ENCODE results near the gene TJP2.

TJP2 gene

DNA sequence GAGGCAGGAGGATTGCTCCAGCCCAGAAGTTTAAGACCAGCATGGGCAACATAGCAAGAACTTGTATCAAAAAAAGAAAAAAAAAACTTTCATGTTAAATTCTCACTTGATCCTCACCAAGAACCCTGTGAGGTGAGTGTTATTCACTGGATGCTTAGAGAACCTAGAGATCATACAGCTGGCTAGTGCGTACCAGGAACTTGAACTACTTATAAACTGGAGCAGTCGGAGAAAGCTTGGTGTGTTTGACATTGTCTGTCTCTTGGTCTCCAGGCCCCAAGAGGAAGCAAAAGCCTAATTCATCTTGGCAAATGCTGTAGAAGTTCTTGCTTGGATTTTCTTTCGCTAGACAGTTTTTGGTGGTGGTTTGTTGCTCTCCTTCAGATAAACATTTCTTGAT lies 18.1 kb downstream of the TJP2 start:
- H3K4me3 ChIP-seq (ENCODE audit: low read depth, low read length) = no peak overlapping the region
- no peak overlapping the region for H3K9ac ChIP-seq (ENCODE audit: low read depth, low read length)
- no peaks in the 10 kb centered on the region for H3K27me3 ChIP-seq (ENCODE audit: control insufficient read depth, insufficient read depth, low read length)
- H3K9me3 ChIP-seq (ENCODE audit: control insufficient read depth, insufficient read depth, low read length) = no peaks in the 10 kb centered on the region
- H3K4me1 ChIP-seq (ENCODE audit: control insufficient read depth, insufficient read depth, low read length) = peaks cover 19% of the 10 kb centered on the region
- no peaks in the 10 kb centered on the region for H3K36me3 ChIP-seq (ENCODE audit: control insufficient read depth, insufficient read depth, low read length)
- peak overlapping the region; percentile 23 for H3K27ac ChIP-seq (ENCODE audit: low read depth, low read length)

DNA sequence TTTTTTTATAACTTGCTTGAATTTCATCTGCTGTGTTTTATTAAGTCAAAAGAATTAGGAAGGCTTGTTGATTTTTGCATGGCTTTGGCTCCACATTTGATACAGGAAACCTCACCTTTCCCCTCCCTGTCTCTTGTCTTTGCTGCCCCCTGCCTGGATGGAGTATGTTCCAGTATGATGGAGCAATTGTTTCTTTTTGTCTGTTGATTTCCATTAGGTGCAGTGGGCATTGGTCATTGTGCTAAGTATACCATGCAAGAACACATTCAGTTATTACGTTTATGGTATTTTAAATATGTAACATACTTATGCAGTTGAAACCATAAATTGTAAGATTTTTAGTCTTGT lies 19.6 kb downstream of the TJP2 start:
- Histone ChIP-seq H3K27me3 (ENCODE audit: control insufficient read depth, insufficient read depth, low read length) (no peaks in the 10 kb centered on the region), H3K36me3 (ENCODE audit: control insufficient read depth, insufficient read depth, low read length) (no peaks in the 10 kb centered on the region), H3K9me3 (ENCODE audit: control insufficient read depth, insufficient read depth, low read length) (no peaks in the 10 kb centered on the region), H3K4me3 (ENCODE audit: low read depth, low read length) (no peak overlapping the region), H3K9ac (ENCODE audit: low read depth, low read length) (no peak overlapping the region), H3K4me1 (ENCODE audit: control insufficient read depth, insufficient read depth, low read length) (peaks cover 20% of the 10 kb centered on the region), H3K27ac (ENCODE audit: low read depth, low read length) (no peak overlapping the region)

DNA sequence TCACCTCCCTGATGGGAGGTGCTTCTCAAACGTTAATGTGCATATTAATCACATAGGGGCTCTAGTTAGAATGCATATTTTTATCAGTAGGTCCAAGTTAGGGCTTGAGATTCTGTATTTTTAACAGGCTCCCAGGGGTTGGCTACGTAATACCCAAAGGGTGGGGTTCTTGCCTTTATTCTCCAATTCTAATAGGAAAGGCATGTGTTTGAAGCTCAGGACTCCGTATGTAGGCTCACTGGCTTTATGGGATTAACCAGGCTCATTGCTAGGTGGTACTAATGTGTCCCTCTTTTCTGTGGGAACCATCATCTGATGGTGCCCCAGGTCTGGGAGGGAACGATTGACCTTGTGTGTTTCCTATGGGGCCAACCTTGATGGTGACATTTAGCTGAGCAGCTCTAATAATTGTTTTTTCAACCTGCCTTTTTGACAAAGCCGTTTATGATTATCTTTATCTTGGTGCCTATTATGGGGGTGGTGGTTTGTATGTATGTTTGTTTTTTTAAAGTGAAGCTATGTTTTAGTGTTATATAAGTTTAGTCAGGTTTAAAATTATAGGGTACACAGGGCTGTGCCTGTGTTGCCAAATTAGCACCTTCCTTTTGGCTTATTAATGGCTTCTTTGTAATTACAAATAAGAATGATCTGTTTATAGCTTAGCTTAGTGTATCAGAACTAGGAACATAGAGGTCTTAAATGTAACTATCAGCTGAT lies 20.8 kb downstream of the TJP2 start:
- Histone ChIP-seq H3K4me3 (ENCODE audit: low read depth, low read length) (no peak overlapping the region), H3K36me3 (ENCODE audit: control insufficient read depth, insufficient read depth, low read length) (no peaks in the 10 kb centered on the region), H3K27ac (ENCODE audit: low read depth, low read length) (no peak overlapping the region), H3K4me1 (ENCODE audit: control insufficient read depth, insufficient read depth, low read length) (peaks cover 25% of the 10 kb centered on the region), H3K9ac (ENCODE audit: low read depth, low read length) (no peak overlapping the region), H3K27me3 (ENCODE audit: control insufficient read depth, insufficient read depth, low read length) (no peaks in the 10 kb centered on the region), H3K9me3 (ENCODE audit: control insufficient read depth, insufficient read depth, low read length) (no peaks in the 10 kb centered on the region)

DNA sequence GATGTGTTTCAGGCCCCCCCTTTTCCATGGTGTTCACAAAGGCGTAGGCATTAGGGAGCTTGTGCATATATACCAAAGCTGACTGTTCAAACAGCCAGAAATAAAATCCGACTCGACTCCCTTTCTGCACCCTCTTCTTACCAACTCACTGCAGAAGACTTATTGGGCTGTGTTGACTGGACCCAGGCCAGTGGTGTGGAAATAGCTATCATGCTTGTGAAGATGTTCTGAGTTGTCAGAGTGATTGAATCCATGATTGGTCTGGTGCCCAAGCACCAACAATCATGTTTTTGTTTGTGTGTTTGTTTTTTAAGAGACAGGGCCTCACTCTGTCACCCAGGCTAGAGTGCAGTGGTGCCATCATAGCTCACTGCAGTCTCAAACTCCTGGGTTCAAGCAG lies 21.6 kb downstream of the TJP2 start:
- no peaks in the 10 kb centered on the region for H3K9me3 ChIP-seq (ENCODE audit: control insufficient read depth, insufficient read depth, low read length)
- no peak overlapping the region for H3K4me3 ChIP-seq (ENCODE audit: low read depth, low read length)
- no peak overlapping the region for H3K9ac ChIP-seq (ENCODE audit: low read depth, low read length)
- H3K36me3 ChIP-seq (ENCODE audit: control insufficient read depth, insufficient read depth, low read length) = no peaks in the 10 kb centered on the region
- no peak overlapping the region for H3K27ac ChIP-seq (ENCODE audit: low read depth, low read length)
- H3K4me1 ChIP-seq (ENCODE audit: control insufficient read depth, insufficient read depth, low read length) = peaks cover 29% of the 10 kb centered on the region
- H3K27me3 ChIP-seq (ENCODE audit: control insufficient read depth, insufficient read depth, low read length) = no peaks in the 10 kb centered on the region

DNA sequence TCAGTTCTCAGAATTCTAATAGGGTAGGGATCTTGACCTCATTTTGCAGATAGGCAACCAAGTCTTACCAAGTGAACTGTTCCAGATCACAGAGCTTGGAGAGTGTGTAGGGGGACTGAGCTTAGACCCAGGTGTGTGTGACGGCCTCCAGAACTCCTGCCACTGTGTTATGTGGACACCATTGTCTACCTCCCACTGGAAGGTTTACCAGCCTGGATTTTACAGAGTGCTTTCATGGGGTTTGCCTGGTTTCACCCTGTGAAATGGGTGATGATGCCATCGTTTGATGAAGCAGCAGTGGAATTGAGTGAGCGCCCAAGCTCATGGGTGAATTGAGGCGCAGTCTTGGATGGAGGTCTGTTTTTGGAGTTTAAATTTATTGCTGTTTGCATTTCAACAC lies 23.6 kb downstream of the TJP2 start:
- Histone ChIP-seq H3K4me3 (ENCODE audit: low read depth, low read length) (no peak overlapping the region), H3K4me1 (ENCODE audit: control insufficient read depth, insufficient read depth, low read length) (peaks cover 43% of the 10 kb centered on the region), H3K27me3 (ENCODE audit: control insufficient read depth, insufficient read depth, low read length) (no peaks in the 10 kb centered on the region), H3K27ac (ENCODE audit: low read depth, low read length) (no peak overlapping the region), H3K9me3 (ENCODE audit: control insufficient read depth, insufficient read depth, low read length) (no peaks in the 10 kb centered on the region), H3K9ac (ENCODE audit: low read depth, low read length) (no peak overlapping the region), H3K36me3 (ENCODE audit: control insufficient read depth, insufficient read depth, low read length) (no peaks in the 10 kb centered on the region)

DNA sequence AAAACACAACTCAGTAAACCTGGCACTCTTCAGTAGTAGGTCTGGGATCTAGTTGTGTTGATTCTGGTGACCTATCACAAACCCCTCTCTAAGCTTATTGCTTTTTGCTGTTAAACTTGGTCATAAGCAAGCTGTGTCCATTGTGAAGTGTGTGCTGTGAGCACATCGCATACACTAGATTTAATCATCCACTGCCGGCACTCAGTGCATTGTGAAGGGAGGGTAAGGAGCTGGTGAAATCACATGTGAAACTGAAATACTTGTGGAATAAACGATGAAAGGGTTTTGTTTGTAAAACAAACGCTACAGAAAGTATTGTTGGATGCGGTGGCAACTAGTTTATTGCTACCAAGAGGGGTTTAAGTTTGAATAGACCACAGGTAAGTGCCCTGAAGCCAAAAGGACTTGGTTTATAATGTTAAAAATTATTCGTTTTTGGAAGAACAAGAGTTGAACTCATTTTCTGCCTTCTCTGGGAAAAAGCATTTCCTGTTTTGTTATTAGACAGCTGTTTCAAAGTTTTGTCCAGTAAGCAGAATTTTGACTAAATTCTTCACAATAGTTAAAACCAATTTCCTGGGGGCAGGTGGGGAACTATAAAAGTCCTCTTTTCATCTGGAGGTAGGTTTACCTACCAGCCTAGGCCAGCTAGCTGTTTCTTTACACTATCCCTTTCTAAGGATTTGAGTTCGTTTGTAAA lies 24.6 kb downstream of the TJP2 start:
- Histone ChIP-seq H3K27me3 (ENCODE audit: control insufficient read depth, insufficient read depth, low read length) (no peaks in the 10 kb centered on the region), H3K36me3 (ENCODE audit: control insufficient read depth, insufficient read depth, low read length) (no peaks in the 10 kb centered on the region), H3K27ac (ENCODE audit: low read depth, low read length) (no peak overlapping the region), H3K9me3 (ENCODE audit: control insufficient read depth, insufficient read depth, low read length) (no peaks in the 10 kb centered on the region), H3K4me3 (ENCODE audit: low read depth, low read length) (no peak overlapping the region), H3K9ac (ENCODE audit: low read depth, low read length) (no peak overlapping the region), H3K4me1 (ENCODE audit: control insufficient read depth, insufficient read depth, low read length) (peaks cover 38% of the 10 kb centered on the region)

DNA sequence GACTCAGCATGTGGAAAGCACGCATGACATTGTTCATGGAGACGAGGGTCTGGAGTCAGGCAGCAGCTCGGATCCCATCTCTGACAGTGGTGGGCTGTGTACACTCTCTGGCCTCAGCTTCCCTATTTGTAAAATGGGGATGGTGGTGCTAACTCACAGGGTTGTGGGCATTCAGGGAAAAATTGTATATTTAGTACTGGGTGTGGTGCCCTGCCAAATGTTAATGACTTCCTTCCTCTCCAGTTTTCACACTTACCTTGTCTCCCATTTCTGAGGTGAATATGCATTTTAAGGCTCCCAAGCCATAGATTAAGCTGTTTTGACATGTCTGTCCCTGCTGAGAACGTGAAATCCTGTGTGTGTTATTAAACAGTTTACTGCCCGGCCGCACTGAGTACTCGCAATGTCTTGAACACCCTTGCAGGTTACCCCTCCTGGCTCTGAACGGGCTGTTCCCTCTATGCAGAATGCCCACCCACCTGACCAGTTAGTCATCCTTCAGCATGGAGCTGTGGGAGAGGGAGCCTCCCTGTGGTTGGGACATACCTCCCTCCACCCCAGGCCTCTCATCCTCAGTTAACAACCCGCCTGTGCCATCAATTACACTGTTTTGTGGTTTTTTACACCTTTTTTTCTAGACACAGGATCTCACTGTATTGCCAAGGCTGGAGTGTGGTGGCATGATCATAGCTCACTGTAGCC lies 25.8 kb downstream of the TJP2 start:
- peaks cover 38% of the 10 kb centered on the region for H3K4me1 ChIP-seq (ENCODE audit: control insufficient read depth, insufficient read depth, low read length)
- no peaks in the 10 kb centered on the region for H3K9me3 ChIP-seq (ENCODE audit: control insufficient read depth, insufficient read depth, low read length)
- no peak overlapping the region for H3K9ac ChIP-seq (ENCODE audit: low read depth, low read length)
- no peak overlapping the region for H3K27ac ChIP-seq (ENCODE audit: low read depth, low read length)
- no peaks in the 10 kb centered on the region for H3K27me3 ChIP-seq (ENCODE audit: control insufficient read depth, insufficient read depth, low read length)
- no peaks in the 10 kb centered on the region for H3K36me3 ChIP-seq (ENCODE audit: control insufficient read depth, insufficient read depth, low read length)
- H3K4me3 ChIP-seq (ENCODE audit: low read depth, low read length) = no peak overlapping the region

DNA sequence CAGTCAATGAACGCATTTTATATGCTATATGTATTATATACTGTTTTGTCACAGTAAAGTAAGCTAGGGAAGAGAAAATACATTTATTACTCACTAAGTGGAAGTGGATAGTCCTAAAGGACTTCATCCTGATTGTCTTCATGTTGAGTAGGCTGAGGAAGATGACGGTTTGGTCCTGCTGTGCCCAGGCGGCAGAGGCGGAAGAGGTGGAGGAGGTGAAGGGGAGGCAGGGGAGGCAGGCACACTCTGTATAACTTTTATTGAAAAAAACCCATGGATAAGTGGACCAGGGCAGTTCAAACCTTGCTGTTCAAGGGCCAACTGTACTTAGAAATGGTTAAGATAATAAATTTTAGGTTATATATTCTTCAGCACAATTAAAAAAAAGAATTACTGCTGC lies 28.5 kb downstream of the TJP2 start:
- no peaks in the 10 kb centered on the region for H3K27me3 ChIP-seq (ENCODE audit: control insufficient read depth, insufficient read depth, low read length)
- H3K27ac ChIP-seq (ENCODE audit: low read depth, low read length) = no peak overlapping the region
- H3K36me3 ChIP-seq (ENCODE audit: control insufficient read depth, insufficient read depth, low read length) = no peaks in the 10 kb centered on the region
- H3K4me1 ChIP-seq (ENCODE audit: control insufficient read depth, insufficient read depth, low read length) = peaks cover 58% of the 10 kb centered on the region
- H3K4me3 ChIP-seq (ENCODE audit: low read depth, low read length) = no peak overlapping the region
- no peaks in the 10 kb centered on the region for H3K9me3 ChIP-seq (ENCODE audit: control insufficient read depth, insufficient read depth, low read length)
- no peak overlapping the region for H3K9ac ChIP-seq (ENCODE audit: low read depth, low read length)

DNA sequence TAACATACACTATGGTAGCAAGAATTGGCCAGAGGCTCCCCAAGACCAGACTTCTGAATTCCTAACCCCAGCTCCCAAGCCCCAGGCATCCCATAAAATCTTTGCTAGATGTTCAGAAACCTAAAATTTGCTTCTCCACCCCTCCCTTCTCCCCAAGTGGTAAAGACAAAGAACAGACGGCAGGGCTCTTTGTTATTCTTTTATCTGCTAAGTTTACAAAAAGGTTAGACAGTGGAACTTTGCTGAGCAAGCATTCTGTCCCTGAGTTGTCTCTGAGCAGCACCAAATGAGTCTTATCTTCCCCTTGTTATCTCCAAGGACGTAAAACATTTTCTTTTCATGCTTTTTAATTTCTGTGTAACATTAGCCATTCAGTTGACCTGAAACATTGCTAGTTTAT lies 30.2 kb downstream of the TJP2 start:
- H3K4me1 ChIP-seq (ENCODE audit: control insufficient read depth, insufficient read depth, low read length) = peaks cover 55% of the 10 kb centered on the region
- no peak overlapping the region for H3K4me3 ChIP-seq (ENCODE audit: low read depth, low read length)
- peak overlapping the region; percentile 38 for H3K27ac ChIP-seq (ENCODE audit: low read depth, low read length)
- no peak overlapping the region for H3K9ac ChIP-seq (ENCODE audit: low read depth, low read length)
- H3K27me3 ChIP-seq (ENCODE audit: control insufficient read depth, insufficient read depth, low read length) = no peaks in the 10 kb centered on the region
- no peaks in the 10 kb centered on the region for H3K9me3 ChIP-seq (ENCODE audit: control insufficient read depth, insufficient read depth, low read length)
- no peaks in the 10 kb centered on the region for H3K36me3 ChIP-seq (ENCODE audit: control insufficient read depth, insufficient read depth, low read length)

DNA sequence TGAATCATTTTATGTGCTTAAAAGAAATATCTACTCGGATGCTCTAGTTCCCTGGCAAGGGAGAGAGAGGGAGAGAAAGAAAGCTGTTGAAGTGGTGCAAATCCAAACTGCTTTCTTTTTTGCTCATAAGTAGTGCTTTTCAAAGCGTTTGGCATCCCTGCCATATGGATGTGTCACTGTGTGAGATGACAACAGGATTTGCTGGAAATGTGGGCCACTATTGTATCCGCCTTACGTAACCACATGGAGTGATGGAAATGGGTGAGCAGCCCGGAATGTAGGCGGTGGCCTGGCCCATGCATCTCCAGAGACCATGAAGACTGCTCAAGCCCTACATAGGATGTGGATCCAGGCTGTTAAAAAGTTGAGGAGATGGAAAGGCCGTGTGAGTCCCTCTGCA lies 30.8 kb downstream of the TJP2 start:
- H3K4me3 ChIP-seq (ENCODE audit: low read depth, low read length) = no peak overlapping the region
- H3K9me3 ChIP-seq (ENCODE audit: control insufficient read depth, insufficient read depth, low read length) = no peaks in the 10 kb centered on the region
- H3K27me3 ChIP-seq (ENCODE audit: control insufficient read depth, insufficient read depth, low read length) = no peaks in the 10 kb centered on the region
- H3K9ac ChIP-seq (ENCODE audit: low read depth, low read length) = no peak overlapping the region
- H3K27ac ChIP-seq (ENCODE audit: low read depth, low read length) = peak overlapping the region; percentile 38
- peaks cover 52% of the 10 kb centered on the region for H3K4me1 ChIP-seq (ENCODE audit: control insufficient read depth, insufficient read depth, low read length)
- no peaks in the 10 kb centered on the region for H3K36me3 ChIP-seq (ENCODE audit: control insufficient read depth, insufficient read depth, low read length)

DNA sequence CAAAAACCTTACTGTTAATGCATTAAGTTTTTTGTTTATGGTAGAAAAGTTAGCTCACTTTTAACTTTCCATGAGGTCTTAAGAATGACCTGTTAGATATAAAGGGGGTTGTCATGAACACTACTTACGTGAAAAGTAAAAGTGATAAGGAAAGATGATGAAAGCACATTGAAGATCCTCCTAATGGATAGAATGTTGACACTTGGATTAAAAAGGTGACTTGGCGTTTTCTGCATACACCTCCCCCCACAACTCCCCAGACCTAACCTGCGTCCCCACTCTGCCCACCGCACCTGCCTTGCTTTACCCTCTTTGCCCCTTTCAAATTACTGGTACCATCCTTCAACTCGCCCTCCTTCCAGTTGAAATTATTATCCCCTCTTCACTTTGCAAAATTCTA lies 32.0 kb downstream of the TJP2 start:
- no peaks in the 10 kb centered on the region for H3K36me3 ChIP-seq (ENCODE audit: control insufficient read depth, insufficient read depth, low read length)

More for the DNA sequence above, 32.0 kb downstream of the TJP2 start:
- Histone ChIP-seq H3K9me3 (ENCODE audit: control insufficient read depth, insufficient read depth, low read length) (no peaks in the 10 kb centered on the region), H3K4me3 (ENCODE audit: low read depth, low read length) (no peak overlapping the region), H3K27ac (ENCODE audit: low read depth, low read length) (no peak overlapping the region), H3K9ac (ENCODE audit: low read depth, low read length) (no peak overlapping the region), H3K27me3 (ENCODE audit: control insufficient read depth, insufficient read depth, low read length) (no peaks in the 10 kb centered on the region), H3K4me1 (ENCODE audit: control insufficient read depth, insufficient read depth, low read length) (peaks cover 45% of the 10 kb centered on the region)

All from HUES48 (cell line).